ENCODE results near the gene MAP1LC3A. TPM values are rescaled to one million over a fixed set of nuclear protein-coding genes. Genes with fewer than 3 reads are reported as not detected.

The MAP1LC3A gene
- total RNA-seq, 1 experiment from 2014 or later = not detected

DNA sequence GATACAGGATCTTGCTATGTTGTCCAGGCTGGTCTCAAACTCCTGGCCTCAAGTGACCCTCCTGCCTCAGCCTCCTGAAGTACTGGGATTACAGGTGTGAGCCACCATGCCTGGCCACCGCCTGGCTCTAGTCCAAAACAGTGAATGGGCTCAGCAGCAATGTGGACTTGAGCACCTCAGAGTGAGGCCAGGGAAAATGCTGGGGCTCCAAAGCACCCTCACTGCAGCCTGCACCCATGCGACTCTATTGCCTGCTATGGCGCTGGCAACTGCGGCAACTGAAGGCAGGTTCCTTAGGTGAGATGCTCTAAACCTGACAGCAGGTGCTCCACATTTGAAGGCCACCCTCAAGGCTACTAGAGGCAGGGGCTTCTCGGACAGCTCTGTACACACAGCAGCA is 26.5 kb downstream of the MAP1LC3A start:
- Histone ChIP-seq H3K9me2 (ENCODE audit: insufficient read depth) (no peaks in the 10 kb centered on the region), H4K20me1 (ENCODE audit: insufficient read depth) (no peaks in the 10 kb centered on the region), H3K27ac (ENCODE audit: low read depth, low read length) (no peak overlapping the region), H2AFZ (ENCODE audit: low read depth, low read length, poor library complexity, severe bottlenecking) (no peak overlapping the region), H3K36me3 (ENCODE audit: control insufficient read depth in 1 of 2, insufficient read depth in 2 of 2, low read length in 2 of 2) (no peaks in the 10 kb centered on the region), H3K79me2 (ENCODE audit: insufficient read depth, low read length) (no peaks in the 10 kb centered on the region), H3K27me3 (ENCODE audit: insufficient read depth, low read length) (no peaks in the 10 kb centered on the region), H3K4me1 (ENCODE audit: control insufficient read depth in 1 of 2, insufficient read depth in 2 of 2, low read length in 2 of 2) (peaks cover 0 to 21% of the 10 kb centered on the region in 2 experiments; a peak in 2 of 4 replicates), H3K4me3 (replicated peaks in 1 of 2; ENCODE audit: low read depth in 1 of 2, low read length in 2 of 2) (no peak overlapping the region), H3K9ac (ENCODE audit: low read length) (no peak overlapping the region), H3K4me2 (ENCODE audit: low read length) (no peak overlapping the region), H3K9me3 (ENCODE audit: control insufficient read depth in 1 of 2, insufficient read depth in 1 of 2, low read depth in 1 of 2, low read length in 2 of 2) (no peaks in the 10 kb centered on the region)
- intact Hi-C loops (cut with micrococcal nuclease) = no loop called here
- no peak for TF ChIP-seq TCF7L2 (IDR thresholded peaks at IDR 0.05; ENCODE audit: borderline replicate concordance, extremely low read depth, insufficient read depth, insufficient read length)
- no peak for TF ChIP-seq CEBPB (IDR thresholded peaks at IDR 0.05; ENCODE audit: low read depth)
- TF ChIP-seq, protein P1, sequence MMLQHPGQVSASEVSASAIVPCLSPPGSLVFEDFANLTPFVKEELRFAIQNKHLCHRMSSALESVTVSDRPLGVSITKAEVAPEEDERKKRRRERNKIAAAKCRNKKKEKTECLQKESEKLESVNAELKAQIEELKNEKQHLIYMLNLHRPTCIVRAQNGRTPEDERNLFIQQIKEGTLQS (IDR thresholded peaks at IDR 0.05) = no peak
- TF ChIP-seq JUND (IDR thresholded peaks at IDR 0.05) = no peak
- TF ChIP-seq YY1 (IDR thresholded peaks at IDR 0.05; ENCODE audit: extremely low read depth, insufficient replicate concordance, low read depth, low read length) = no peak
- no peak for TF ChIP-seq POLR2AphosphoS5 (IDR thresholded peaks at IDR 0.05; ENCODE audit: low read depth, low read length)
- no peak for TF ChIP-seq SIN3A (IDR thresholded peaks at IDR 0.05; ENCODE audit: low read depth)
- no peak for TF ChIP-seq EZH2 (IDR thresholded peaks at IDR 0.05)
- no TSS peak for BruUV-seq (replicated peaks)
- ATAC-seq = no peak
- DNase-seq (ENCODE audit: low read depth, low spot score) = no peak
- POLR2A ChIA-PET = no interaction called here
- CTCF ChIA-PET = no interaction called here
- RAD21 ChIA-PET (ENCODE audit: low non-redundant PET in 1 of 2, low total read pairs in 2 of 2, uncharacterized antibody in 2 of 2, unreplicated experiment in 2 of 2) = no interaction called here

DNA sequence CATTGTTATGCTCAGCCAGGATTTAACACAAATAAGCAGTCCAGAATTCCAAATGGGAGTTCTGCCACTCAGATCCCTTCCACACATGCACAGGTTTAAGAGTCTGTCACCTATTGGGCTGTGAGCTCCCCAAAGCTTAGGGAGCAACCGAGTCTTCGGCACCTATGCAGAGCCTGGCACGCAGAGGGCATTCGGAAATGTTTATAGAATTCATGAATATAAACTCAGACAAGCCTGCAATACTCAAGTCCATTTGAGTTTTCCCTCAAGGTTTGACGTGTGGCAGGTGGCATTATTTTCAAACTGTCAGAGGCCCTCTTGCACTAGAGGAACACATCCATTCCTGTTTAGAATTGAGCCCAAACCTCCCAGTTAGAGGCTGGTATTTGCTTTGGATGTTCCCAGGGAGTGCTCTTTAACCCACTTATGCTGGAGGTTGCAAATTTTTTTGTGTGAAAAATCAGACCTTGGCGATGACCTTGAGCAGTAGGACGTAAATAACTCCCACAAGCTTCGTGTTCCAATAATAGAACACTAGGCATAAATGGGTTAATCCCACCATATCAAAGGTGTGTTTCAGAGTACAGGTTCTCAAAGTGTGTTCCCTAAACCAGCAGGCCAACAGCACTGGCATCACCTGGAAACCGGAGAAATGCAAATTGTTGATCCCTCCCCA is 28.1 kb downstream of the MAP1LC3A start:
- no peaks in the 10 kb centered on the region for H3K79me2 ChIP-seq (ENCODE audit: insufficient read depth, low read length)
- ChIA-PET CTCF (no interaction called here), RAD21 (ENCODE audit: low non-redundant PET in 1 of 2, low total read pairs in 2 of 2, uncharacterized antibody in 2 of 2, unreplicated experiment in 2 of 2) (no interaction called here), POLR2A (no interaction called here)
- intact Hi-C loops (cut with micrococcal nuclease) = no loop called here
- H3K27ac ChIP-seq (ENCODE audit: low read depth, low read length) = no peak overlapping the region
- H3K27me3 ChIP-seq (ENCODE audit: insufficient read depth, low read length) = no peaks in the 10 kb centered on the region
- H3K9me2 ChIP-seq (ENCODE audit: insufficient read depth) = no peaks in the 10 kb centered on the region
- H4K20me1 ChIP-seq (ENCODE audit: insufficient read depth) = no peaks in the 10 kb centered on the region
- no TSS peak for BruUV-seq (replicated peaks)
- no peak overlapping the region for H2AFZ ChIP-seq (ENCODE audit: low read depth, low read length, poor library complexity, severe bottlenecking)
- H3K4me2 ChIP-seq (ENCODE audit: low read length) = no peak overlapping the region
- TF ChIP-seq, protein P2, sequence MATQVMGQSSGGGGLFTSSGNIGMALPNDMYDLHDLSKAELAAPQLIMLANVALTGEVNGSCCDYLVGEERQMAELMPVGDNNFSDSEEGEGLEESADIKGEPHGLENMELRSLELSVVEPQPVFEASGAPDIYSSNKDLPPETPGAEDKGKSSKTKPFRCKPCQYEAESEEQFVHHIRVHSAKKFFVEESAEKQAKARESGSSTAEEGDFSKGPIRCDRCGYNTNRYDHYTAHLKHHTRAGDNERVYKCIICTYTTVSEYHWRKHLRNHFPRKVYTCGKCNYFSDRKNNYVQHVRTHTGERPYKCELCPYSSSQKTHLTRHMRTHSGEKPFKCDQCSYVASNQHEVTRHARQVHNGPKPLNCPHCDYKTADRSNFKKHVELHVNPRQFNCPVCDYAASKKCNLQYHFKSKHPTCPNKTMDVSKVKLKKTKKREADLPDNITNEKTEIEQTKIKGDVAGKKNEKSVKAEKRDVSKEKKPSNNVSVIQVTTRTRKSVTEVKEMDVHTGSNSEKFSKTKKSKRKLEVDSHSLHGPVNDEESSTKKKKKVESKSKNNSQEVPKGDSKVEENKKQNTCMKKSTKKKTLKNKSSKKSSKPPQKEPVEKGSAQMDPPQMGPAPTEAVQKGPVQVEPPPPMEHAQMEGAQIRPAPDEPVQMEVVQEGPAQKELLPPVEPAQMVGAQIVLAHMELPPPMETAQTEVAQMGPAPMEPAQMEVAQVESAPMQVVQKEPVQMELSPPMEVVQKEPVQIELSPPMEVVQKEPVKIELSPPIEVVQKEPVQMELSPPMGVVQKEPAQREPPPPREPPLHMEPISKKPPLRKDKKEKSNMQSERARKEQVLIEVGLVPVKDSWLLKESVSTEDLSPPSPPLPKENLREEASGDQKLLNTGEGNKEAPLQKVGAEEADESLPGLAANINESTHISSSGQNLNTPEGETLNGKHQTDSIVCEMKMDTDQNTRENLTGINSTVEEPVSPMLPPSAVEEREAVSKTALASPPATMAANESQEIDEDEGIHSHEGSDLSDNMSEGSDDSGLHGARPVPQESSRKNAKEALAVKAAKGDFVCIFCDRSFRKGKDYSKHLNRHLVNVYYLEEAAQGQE (IDR thresholded peaks at IDR 0.05; ENCODE audit: low read depth) = no peak
- TF ChIP-seq SIN3A (IDR thresholded peaks at IDR 0.05; ENCODE audit: low read depth) (no peak), SP1 (IDR thresholded peaks at IDR 0.05; ENCODE audit: low read depth) (no peak)
- DNase-seq (ENCODE audit: low read depth, low spot score) (no peak), ATAC-seq (no peak)
- H3K4me1 ChIP-seq (ENCODE audit: control insufficient read depth in 1 of 2, insufficient read depth in 2 of 2, low read length in 2 of 2) = peaks cover 0 to 15% of the 10 kb centered on the region in 2 experiments; a peak in 2 of 4 replicates
- no peak overlapping the region for H3K9ac ChIP-seq (ENCODE audit: low read length)
- H3K9me3 ChIP-seq (ENCODE audit: control insufficient read depth in 1 of 2, insufficient read depth in 1 of 2, low read depth in 1 of 2, low read length in 2 of 2) = no peaks in the 10 kb centered on the region
- H3K4me3 ChIP-seq (replicated peaks in 1 of 2; ENCODE audit: low read depth in 1 of 2, low read length in 2 of 2) = no peak overlapping the region
- H3K36me3 ChIP-seq (ENCODE audit: control insufficient read depth in 1 of 2, insufficient read depth in 2 of 2, low read length in 2 of 2) = no peaks in the 10 kb centered on the region
